ENCODE data around the gene EFS.
A peak's percentile ranks its signal among the peaks of the same experiment; 100 is the strongest.
"Not testable (repeated sequence)": the region's sequence is repeated elsewhere in the genome, so short reads cannot be mapped to it uniquely, and the experiment has no call there.

The EFS gene

GRCh38 chr14:23399136-23399535, 34.2 kb upstream of the EFS start:
- DNase-seq, result no peak

DNA sequence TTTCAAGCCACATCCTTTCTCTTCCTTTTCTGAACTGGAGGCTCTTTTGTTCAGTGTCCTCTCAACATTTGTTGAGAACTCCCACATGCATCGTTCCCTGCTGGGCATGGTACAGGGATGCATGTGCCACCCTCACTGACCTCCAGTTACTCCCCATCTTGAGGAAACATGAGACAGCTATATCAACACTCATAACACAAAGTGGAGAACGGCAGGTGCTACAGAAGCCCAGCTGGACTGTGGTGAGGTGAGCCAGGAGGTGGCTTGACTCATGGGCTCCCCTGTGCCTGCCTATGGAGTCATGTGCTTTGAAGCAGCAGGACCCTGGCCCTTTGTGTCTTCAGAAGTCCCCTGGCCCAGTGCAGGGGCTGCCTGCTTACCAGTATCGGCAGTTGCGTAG, 33.4 kb upstream of the EFS start:
- DNase-seq, result no peak

DNA sequence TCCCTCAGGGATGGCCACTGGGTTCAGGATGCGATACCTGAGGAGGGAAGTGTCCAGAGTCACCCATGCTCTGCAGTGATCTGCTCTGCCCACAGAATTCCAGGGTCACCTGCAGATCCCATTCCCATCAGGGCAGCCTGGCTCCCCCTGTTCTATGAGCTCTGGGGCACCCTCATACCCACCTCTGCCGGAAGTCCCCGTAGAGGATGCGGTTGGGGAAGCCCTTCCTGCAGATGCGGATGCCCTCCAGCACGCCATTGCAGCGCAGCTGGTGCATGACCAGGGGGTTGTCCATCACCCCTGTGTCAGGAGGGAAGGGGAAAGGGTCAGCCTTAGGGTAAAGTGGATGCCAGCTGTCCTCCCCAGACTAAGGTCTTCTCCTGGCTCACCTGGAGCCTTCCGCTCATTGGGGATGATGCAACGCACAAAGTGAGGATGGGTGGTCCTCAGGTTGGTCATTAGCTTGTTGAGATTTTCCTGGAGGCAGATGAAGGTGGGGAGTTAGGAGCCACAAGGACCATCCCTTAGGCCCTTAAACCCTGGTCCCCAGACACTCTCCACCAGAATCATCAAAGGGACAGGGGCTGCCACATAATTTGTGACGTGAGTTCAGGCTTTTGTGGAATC, 31.9 kb upstream of the EFS start:
- DNase-seq, result no peak

DNA sequence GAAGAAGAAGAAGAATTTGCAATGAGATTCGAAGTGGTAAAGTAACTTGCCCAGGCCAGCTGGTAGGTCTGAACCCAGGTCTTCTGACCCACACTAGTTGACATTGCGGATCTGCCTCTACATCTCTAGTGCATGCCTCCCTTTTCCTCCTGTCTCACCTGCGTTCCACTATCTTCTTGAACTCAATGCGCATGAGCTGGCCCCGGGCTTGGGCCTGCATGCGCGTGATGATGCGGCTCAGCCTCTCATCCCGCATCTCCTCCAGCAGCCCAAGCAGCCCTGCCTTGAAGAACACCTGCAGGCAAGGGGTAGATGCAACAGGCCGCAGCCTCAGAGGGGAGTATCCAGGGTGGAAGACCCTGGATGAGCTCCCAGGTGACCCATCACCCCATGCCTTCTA, 31.2 kb upstream of the EFS start:
- DNase-seq, result no peak

DNA sequence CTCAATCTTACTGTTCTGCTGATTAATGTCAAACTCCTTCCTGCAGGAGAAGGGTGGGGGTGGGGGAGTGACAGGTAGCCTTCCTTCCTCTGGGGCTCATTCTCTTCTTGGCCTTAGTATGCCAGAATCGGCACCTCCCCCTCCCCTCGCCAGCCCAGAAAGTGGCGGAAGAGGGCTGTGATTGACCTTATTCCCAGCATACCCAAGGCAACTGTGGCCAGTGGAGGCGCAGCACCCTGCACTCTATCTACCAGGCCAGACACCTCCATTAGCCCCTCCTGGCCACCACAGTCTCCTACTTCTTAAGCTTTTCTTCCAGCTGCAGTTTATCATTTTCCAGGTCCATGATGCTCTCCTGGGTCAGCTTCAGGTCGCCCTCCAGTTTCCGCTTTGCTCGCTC, 27.6 kb upstream of the EFS start:
- DNase-seq, result no peak

- not testable (repeated sequence) for DNase-seq
Measured at GRCh38 chr14:23389871-23390270, 24.9 kb upstream of the EFS start.

- no peak for DNase-seq
Measured at GRCh38 chr14:23389396-23389795, 24.4 kb upstream of the EFS start.

GRCh38 chr14:23388996-23389395, 24.0 kb upstream of the EFS start:
- DNase-seq, result no peak

GRCh38 chr14:23387916-23388882, 23.2 kb upstream of the EFS start:
- DNase-seq, result no peak

GRCh38 chr14:23386999-23387398, 22.0 kb upstream of the EFS start:
- no peak for DNase-seq

- not testable (repeated sequence) for DNase-seq
Measured at GRCh38 chr14:23386266-23386657, 21.3 kb upstream of the EFS start.

DNA sequence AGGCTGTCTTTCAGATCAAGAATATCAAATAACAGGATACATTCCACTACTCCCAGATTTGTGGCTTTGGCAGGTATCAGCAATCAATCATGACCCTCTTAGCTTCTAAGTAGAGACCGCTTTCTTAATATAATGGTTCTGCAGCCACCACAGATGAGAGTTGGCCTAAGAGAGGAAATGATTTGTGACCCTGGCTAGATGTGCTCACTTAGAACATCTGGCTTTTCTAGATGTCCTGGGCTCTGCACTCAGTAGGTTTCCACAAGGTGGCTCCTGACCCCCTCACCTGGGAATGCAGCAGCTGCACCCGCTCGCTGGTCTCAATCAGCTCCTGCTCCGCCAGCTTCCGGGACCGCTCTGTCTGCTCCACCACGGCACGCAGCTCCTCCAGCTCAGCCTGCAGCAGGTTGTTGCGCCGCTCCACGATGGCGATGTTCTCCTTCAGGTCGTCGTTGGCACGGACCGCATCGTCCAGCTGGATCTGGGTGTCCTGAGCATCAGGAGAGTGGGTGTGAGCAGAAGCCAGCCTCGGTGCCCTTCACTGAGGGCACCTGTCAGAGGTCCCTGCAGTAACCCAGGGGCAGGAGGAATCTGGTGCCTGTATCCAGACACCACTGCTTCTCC, 20.8 kb upstream of the EFS start:
- DNase-seq, result no peak

DNA sequence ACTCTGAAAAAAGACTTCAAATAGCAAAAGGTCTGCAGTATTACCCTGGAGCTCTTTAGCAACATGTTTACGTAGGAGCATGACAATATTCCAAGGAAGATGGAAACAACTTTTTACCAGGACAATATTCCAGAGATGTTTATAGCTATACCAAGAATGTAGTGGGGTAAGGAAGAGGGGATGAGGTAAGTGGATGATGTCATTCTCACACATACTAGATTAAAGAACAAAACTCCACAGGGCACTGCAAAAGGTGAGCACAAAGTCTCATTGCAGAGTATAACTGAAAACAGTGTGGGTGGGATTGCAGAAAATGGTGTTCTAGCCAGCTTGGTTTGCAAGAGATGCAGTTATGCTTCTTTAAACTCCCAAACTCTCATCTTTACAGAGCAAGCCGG, 20.3 kb upstream of the EFS start:
- DNase-seq, result no peak

DNA sequence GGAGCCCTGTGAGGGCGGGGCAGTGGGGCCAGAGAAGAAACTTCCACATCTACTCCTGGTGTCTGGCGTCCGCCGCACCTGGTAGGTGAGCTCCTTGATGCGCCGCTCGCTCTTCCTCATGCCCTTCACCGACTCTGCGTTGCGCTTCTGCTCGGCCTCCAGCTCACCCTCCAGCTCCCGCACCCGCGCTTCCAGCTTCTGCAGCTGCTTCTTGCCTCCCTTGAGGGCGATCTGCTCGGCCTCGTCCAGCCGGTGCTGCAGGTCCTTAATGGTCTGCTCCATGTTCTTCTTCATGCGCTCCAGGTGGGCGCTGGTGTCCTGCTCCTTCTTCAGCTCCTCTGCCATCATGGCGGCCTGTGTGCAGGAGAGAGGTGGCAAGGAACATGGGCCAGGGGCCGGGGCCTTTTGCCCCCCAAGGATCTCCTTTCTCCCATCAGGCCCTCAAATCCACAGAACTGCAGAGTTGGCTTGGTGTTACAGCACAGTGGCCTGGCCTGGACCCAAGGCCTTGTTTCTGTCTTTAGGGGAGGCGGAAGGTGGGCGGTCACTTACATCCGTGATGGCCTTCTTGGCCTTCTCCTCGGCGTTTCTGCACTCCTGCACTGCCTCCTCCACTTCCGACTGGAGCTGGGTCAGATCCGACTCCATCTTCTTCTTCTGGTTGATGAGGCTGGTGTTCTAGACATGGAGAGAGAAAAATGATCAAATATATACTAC, 19.6 kb upstream of the EFS start:
- DNase-seq, result no peak

DNA sequence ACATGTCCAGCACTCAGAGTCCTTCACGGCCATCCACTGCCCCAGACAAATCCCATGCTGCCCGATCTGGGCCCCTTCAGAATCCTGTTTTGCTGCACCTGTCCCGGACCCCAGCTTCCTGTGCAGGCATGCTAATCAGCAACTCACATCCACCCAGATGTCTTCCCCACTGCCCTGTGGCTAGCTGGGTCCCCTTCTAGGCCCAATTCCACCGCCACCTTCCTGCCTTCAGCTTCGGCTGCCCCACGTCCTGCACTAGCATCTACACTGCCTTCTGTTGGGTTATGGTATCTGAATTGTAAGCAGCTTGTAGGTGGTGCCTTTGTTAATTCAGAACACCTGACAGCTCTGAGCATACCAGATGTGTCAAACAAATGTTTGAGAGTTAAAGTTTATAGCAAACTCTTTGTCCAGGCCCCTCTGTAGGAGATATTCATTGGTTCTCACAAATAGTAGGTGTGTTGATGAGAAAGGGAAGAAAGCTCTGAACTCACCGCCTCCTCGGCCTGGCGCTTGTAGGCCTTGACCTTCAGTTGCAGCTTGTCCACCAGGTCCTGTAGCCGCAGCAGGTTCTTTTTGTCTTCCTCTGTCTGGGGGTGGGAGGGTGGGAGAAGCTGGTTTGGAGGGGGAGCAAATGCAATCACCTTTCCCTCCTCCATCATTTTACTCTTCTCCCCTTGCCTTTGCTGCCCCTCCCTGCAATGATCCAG, 17.9 kb upstream of the EFS start:
- no peak for DNase-seq

DNA sequence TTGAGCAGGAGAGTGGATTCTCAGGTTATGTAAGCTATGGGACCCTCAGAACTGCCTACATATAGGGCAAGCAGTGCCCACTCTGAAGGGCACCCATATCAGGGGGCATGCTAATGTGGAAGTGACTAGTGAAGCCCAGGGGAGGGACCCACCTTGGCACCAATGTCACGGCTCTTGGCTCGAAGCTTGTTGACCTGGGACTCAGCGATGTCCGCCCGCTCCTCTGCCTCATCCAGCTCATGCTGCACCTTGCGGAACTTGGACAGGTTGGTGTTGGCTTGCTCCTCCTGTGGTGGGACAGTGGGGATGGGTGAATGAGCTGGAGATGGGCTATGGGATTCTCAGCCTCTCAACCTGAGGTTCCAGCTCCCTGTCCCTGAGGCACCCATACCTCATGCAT, 17.3 kb upstream of the EFS start:
- no peak for DNase-seq

GRCh38 chr14:23381871-23382270, 16.9 kb upstream of the EFS start:
- DNase-seq, result no peak

- no peak for DNase-seq
Measured at GRCh38 chr14:23380976-23381375, 16.0 kb upstream of the EFS start.

DNA sequence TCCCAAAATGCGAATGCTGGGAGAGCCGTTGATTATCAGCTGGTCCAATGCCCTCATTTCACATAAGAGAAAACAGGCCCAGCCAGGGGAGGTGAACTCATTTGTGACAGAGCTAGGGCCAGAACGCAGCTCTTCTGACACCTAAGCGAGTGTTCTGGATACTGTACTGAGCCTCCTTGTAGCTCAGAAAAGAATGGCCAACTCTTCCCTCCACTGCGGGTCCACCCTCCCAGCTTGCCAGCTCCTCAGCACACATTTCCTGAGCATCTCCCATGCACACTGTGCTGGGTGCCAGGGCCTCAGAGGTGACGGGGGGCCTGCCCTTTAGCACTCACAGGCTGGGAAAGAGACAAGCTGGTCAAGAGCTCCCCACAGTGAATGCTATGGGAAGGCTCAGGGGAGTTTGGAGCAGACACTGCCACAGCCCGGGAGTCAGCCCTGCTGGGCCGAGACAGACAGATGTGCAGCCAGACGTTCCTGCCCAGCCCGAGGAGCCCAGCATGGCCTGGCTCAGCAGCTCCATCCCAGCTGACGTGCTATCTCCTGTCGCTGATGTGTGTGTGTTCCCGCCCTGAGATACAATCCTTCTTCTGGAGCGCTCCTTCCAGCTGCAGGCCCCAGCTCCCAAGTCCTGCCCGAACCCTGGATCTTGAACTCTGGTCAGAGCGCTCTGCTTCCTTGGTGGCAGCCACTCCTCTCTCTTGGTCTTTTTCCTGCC, 15.4 kb upstream of the EFS start:
- DNase-seq, result no peak

- peak; percentile 67 for DNase-seq
Measured at GRCh38 chr14:23379366-23380196, 14.6 kb upstream of the EFS start.

- DNase-seq, result no peak
Measured at GRCh38 chr14:23378612-23379220, 13.7 kb upstream of the EFS start.

All from CD4-positive, alpha-beta T cell treated with Interleukin-17A for 1 hour (primary cell).